ENCODE measurements around the gene TBCC.

DNA sequence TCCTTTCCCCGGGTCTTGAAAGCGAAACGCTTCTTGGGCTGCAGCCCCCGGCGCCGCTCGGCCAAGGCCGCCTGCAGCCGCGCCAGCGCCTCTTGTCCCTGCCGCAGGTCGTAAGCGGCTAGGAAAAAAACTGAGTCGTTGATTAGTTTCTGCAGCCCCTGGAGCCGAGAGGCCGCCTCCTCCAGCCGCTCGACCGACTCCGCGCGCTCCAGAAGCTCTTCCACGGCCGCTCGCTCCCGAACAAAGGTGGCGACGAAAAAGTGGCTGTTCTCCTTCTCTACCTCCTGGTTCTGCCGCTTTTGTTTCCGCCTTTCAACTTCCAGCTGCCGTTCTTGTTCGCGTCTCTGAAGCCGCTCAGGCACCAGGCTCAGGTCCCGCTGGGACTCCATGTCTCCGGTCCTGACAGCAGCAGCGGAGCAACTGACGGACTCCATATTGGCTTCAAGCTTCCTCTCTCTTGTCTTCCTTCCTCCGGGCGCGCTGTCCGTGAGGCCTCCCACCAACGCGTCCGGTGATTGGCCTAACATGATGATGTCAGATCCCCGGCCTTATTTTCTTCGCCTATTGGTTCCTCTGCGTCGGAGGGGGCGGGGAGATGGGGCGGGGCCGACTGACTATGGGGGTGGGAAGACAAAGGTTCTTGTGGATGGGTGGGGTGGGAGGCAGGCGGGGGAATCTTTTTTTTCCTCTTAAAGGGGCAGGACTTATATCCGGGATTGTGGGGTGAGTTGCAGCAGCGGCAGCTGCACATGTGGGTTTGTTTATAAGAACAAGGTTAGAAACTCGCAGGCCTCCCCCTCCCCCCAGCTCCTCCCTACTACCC is at the start of gene TBCC:
- TF ChIP-seq, protein P1, sequence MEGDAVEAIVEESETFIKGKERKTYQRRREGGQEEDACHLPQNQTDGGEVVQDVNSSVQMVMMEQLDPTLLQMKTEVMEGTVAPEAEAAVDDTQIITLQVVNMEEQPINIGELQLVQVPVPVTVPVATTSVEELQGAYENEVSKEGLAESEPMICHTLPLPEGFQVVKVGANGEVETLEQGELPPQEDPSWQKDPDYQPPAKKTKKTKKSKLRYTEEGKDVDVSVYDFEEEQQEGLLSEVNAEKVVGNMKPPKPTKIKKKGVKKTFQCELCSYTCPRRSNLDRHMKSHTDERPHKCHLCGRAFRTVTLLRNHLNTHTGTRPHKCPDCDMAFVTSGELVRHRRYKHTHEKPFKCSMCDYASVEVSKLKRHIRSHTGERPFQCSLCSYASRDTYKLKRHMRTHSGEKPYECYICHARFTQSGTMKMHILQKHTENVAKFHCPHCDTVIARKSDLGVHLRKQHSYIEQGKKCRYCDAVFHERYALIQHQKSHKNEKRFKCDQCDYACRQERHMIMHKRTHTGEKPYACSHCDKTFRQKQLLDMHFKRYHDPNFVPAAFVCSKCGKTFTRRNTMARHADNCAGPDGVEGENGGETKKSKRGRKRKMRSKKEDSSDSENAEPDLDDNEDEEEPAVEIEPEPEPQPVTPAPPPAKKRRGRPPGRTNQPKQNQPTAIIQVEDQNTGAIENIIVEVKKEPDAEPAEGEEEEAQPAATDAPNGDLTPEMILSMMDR (IDR thresholded peaks at IDR 0.05) = no peak
- peak; percentile 70; the same call in 1 of the 2 replicates for TF ChIP-seq CREM (CRISPR knock-in tag; IDR thresholded peaks at IDR 0.05)
- TF ChIP-seq NR1H2 (CRISPR knock-in tag; IDR thresholded peaks at IDR 0.05) = no peak
- no peak for TF ChIP-seq ZBTB21 (CRISPR knock-in tag; IDR thresholded peaks at IDR 0.05; ENCODE audit: borderline replicate concordance)
- TF ChIP-seq SP1 (CRISPR knock-in tag; conservative IDR thresholded peaks at IDR 0.05) = 0 out of 2 replicates have a peak, but pooled peaks have one; percentile 18
- TF ChIP-seq TCF7 (CRISPR knock-in tag; IDR thresholded peaks at IDR 0.05; ENCODE audit: low read depth) = no peak
- TF ChIP-seq, protein P2, sequence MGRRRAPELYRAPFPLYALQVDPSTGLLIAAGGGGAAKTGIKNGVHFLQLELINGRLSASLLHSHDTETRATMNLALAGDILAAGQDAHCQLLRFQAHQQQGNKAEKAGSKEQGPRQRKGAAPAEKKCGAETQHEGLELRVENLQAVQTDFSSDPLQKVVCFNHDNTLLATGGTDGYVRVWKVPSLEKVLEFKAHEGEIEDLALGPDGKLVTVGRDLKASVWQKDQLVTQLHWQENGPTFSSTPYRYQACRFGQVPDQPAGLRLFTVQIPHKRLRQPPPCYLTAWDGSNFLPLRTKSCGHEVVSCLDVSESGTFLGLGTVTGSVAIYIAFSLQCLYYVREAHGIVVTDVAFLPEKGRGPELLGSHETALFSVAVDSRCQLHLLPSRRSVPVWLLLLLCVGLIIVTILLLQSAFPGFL (CRISPR knock-in tag; IDR thresholded peaks at IDR 0.05; ENCODE audit: borderline replicate concordance) = 0 out of 2 replicates have a peak, but pooled peaks have one; percentile 30
- TF ChIP-seq, protein P3, sequence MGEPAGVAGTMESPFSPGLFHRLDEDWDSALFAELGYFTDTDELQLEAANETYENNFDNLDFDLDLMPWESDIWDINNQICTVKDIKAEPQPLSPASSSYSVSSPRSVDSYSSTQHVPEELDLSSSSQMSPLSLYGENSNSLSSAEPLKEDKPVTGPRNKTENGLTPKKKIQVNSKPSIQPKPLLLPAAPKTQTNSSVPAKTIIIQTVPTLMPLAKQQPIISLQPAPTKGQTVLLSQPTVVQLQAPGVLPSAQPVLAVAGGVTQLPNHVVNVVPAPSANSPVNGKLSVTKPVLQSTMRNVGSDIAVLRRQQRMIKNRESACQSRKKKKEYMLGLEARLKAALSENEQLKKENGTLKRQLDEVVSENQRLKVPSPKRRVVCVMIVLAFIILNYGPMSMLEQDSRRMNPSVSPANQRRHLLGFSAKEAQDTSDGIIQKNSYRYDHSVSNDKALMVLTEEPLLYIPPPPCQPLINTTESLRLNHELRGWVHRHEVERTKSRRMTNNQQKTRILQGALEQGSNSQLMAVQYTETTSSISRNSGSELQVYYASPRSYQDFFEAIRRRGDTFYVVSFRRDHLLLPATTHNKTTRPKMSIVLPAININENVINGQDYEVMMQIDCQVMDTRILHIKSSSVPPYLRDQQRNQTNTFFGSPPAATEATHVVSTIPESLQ (CRISPR knock-in tag; IDR thresholded peaks at IDR 0.05) = no peak
- TF ChIP-seq, protein P4, sequence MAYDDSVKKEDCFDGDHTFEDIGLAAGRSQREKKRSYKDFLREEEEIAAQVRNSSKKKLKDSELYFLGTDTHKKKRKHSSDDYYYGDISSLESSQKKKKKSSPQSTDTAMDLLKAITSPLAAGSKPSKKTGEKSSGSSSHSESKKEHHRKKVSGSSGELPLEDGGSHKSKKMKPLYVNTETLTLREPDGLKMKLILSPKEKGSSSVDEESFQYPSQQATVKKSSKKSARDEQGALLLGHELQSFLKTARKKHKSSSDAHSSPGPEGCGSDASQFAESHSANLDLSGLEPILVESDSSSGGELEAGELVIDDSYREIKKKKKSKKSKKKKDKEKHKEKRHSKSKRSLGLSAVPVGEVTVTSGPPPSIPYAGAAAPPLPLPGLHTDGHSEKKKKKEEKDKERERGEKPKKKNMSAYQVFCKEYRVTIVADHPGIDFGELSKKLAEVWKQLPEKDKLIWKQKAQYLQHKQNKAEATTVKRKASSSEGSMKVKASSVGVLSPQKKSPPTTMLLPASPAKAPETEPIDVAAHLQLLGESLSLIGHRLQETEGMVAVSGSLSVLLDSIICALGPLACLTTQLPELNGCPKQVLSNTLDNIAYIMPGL (CRISPR knock-in tag; IDR thresholded peaks at IDR 0.05) = 0 out of 2 replicates have a peak, but pooled peaks have one; percentile 31
- TF ChIP-seq ZNF138 (CRISPR knock-in tag; conservative IDR thresholded peaks at IDR 0.05) = no peak
- TF ChIP-seq, protein P5, sequence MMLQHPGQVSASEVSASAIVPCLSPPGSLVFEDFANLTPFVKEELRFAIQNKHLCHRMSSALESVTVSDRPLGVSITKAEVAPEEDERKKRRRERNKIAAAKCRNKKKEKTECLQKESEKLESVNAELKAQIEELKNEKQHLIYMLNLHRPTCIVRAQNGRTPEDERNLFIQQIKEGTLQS (CRISPR knock-in tag; conservative IDR thresholded peaks at IDR 0.05) = no peak
